Motor neuron (in vitro differentiated cells): ENCODE results near the gene BLMH. TPM values are rescaled to one million over a fixed set of nuclear protein-coding genes. Genes with fewer than 3 reads are reported as not detected.
A peak's percentile ranks its signal among the peaks of the same experiment; 100 is the strongest.

Source experiments
- ATAC-seq, 8 experiments: fragments of 200-7000 bp; cut with Tn5 transposase; replicated peaks in 6 of 8; 2 replicates each; pipeline ENCODE4 v1.8.0; 2021; ENCODE audit warnings: mild to moderate bottlenecking in 8 of 8, moderate library complexity in 8 of 8
- H3K27ac ChIP-seq, 2 donors: fragments of 250-450 bp; sonication (Bioruptor Pico); 2 replicates each; pipeline ENCODE4 v1.9.0; 2021; ENCODE audit warnings: antibody characterized with exemption in 2 of 2, mild to moderate bottlenecking in 2 of 2, moderate library complexity in 1 of 2
- H3K4me1 ChIP-seq, 2 donors: fragments of 250-450 bp; sonication (Bioruptor Pico); replicated peaks in 1 of 2; 2 replicates each; pipeline ENCODE4 v1.6.1; 2021; ENCODE audit warnings: antibody characterized with exemption in 2 of 2, mild to moderate bottlenecking in 2 of 2, moderate library complexity in 1 of 2
- H3K4me3 ChIP-seq, 5 donors: fragments of 250-450 bp; sonication (Bioruptor Pico); 2 replicates each; pipeline ENCODE4 v1.9.0; 2021; ENCODE audit warnings: antibody characterized with exemption in 5 of 5, mild to moderate bottlenecking in 5 of 5, moderate library complexity in 4 of 5
- WGBS, 10 experiments: fragments of 450-650 bp; shearing (Covaris generic); methylation state at CpG; one replicate each; pipeline ENCODE4 v1.0.0; 2022; 5-methylcytosine and 5-hydroxymethylcytosine counted together
- in situ Hi-C, 9 experiments: fragments of 400-800 bp; cut with MboI; loops; one replicate each; pipeline ENCODE4 v1.15.0; 2021; ENCODE audit warnings: low sequenced_read_pairs in 9 of 9, low pct_unique_long_range_greater_than_20kb in 2 of 9; ENCODE audit not compliant: unreplicated experiment in 9 of 9
- total RNA-seq, 8 experiments: library from RNA; unstranded; fragments of 300-600 nt; gene quantifications; 2 replicates each; pipeline versions ENCODE4 v1.2.3 to v1.2.4, GENCODE V29; 2022

BLMH gene
- total RNA-seq, 8 experiments from 2014 or later: 21.9 to 69.2 (median 32.5) TPM

GRCh38 chr17:30263552-30264333 lies 28.0 kb downstream of the BLMH start:
- H3K4me3 ChIP-seq: no peak overlapping the region
- no peak for ATAC-seq
- H3K4me1 ChIP-seq: no peaks in the 10 kb centered on the region
- H3K27ac ChIP-seq: no peak overlapping the region
- in situ Hi-C loops: no loop called here
- 50 to 100% (median 85%) methylated on average over 1 to 2 of the region's 2 CpGs; no CpG with 5 or more reads in 2 of the 10 experiments for WGBS, 10 experiments

- 46 to 97% (median 78%) methylated on average over 1 to 5 of the region's 5 CpGs; no CpG with 5 or more reads in 1 of the 10 experiments for WGBS, 10 experiments
These were observed 34.8 kb downstream of the BLMH start for GRCh38 chr17:30256756-30257506.

GRCh38 chr17:30254150-30254549 lies 37.6 kb downstream of the BLMH start:
- in situ Hi-C loops: no loop called here
- ATAC-seq: no peak
- Histone ChIP-seq H3K4me1 (no peaks in the 10 kb centered on the region), H3K27ac (no peak overlapping the region), H3K4me3 (no peak overlapping the region)
- 100% methylated on average over 1 of the region's 1 CpG; no CpG with 5 or more reads in 4 of the 10 experiments for WGBS, 10 experiments

More at GRCh38 chr17:30256756-30257506, 34.8 kb downstream of the BLMH start:
- H3K4me3 ChIP-seq: no peak overlapping the region
- no peak for ATAC-seq
- no peak overlapping the region for H3K27ac ChIP-seq
- no peaks in the 10 kb centered on the region for H3K4me1 ChIP-seq
- in situ Hi-C loops: no loop called here

- no peak for ATAC-seq
- 72 to 100% (median 92%) methylated on average over 4 to 6 of the region's 7 CpGs; no CpG with 5 or more reads in 2 of the 10 experiments for WGBS, 10 experiments
These were observed 38.4 kb downstream of the BLMH start for GRCh38 chr17:30253312-30253711.

GRCh38 chr17:30251931-30252330 lies 39.8 kb downstream of the BLMH start:
- in situ Hi-C loops: no loop called here
- no peak for ATAC-seq
- Histone ChIP-seq H3K27ac (no peak overlapping the region), H3K4me3 (no peak overlapping the region), H3K4me1 (no peaks in the 10 kb centered on the region)

More at GRCh38 chr17:30253312-30253711, 38.4 kb downstream of the BLMH start:
- Histone ChIP-seq H3K4me1 (no peaks in the 10 kb centered on the region), H3K27ac (no peak overlapping the region), H3K4me3 (no peak overlapping the region)
- in situ Hi-C loops: no loop called here

- in situ Hi-C loops: no loop called here
- Histone ChIP-seq H3K27ac (no peak overlapping the region), H3K4me3 (no peak overlapping the region), H3K4me1 (no peaks in the 10 kb centered on the region)
- WGBS, 10 experiments: 90 to 100% (median 100%) methylated on average over 1 to 5 of the region's 5 CpGs; no CpG with 5 or more reads in 3 of the 10 experiments
- ATAC-seq: no peak
These were observed 42.3 kb downstream of the BLMH start for GRCh38 chr17:30249460-30249859.

GRCh38 chr17:30248786-30249185 lies 43.0 kb downstream of the BLMH start:
- 86 to 100% (median 100%) methylated on average over 1 to 2 of the region's 2 CpGs; no CpG with 5 or more reads in 3 of the 10 experiments for WGBS, 10 experiments
- ATAC-seq: no peak
- no peak overlapping the region for H3K4me3 ChIP-seq
- H3K4me1 ChIP-seq: no peaks in the 10 kb centered on the region
- H3K27ac ChIP-seq: no peak overlapping the region
- in situ Hi-C loops: no loop called here

GRCh38 chr17:30246460-30246859 lies 45.3 kb downstream of the BLMH start:
- H3K4me1 ChIP-seq: no peaks in the 10 kb centered on the region
- ATAC-seq: no peak
- WGBS, 10 experiments: 86 to 100% (median 91%) methylated on average over 1 to 7 of the region's 7 CpGs
- in situ Hi-C loops: no loop called here
- H3K27ac ChIP-seq: no peak overlapping the region
- no peak overlapping the region for H3K4me3 ChIP-seq

GRCh38 chr17:30244853-30245385 lies 46.8 kb downstream of the BLMH start:
- in situ Hi-C loops: no loop called here
- 15 to 85% (median 53%) methylated on average over 1 to 4 of the region's 4 CpGs; no CpG with 5 or more reads in 3 of the 10 experiments for WGBS, 10 experiments
- no peak overlapping the region for H3K4me3 ChIP-seq
- no peak overlapping the region for H3K27ac ChIP-seq
- H3K4me1 ChIP-seq: no peaks in the 10 kb centered on the region
- peak in 2 of 8 experiments; percentile 87 to 96 for ATAC-seq

- no peak overlapping the region for H3K4me3 ChIP-seq
- ATAC-seq: no peak
- 50 to 100% (median 86%) methylated on average over 1 to 7 of the region's 8 CpGs; no CpG with 5 or more reads in 2 of the 10 experiments for WGBS, 10 experiments
- no peaks in the 10 kb centered on the region for H3K4me1 ChIP-seq
- H3K27ac ChIP-seq: no peak overlapping the region
- in situ Hi-C loops: no loop called here
These were observed 48.2 kb downstream of the BLMH start for GRCh38 chr17:30243568-30243967.

- Histone ChIP-seq H3K4me1 (no peaks in the 10 kb centered on the region), H3K27ac (no peak overlapping the region), H3K4me3 (no peak overlapping the region)
- WGBS, 10 experiments: 93 to 100% (median 100%) methylated on average over 1 to 4 of the region's 4 CpGs; no CpG with 5 or more reads in 5 of the 10 experiments
- in situ Hi-C loops: no loop called here
- no peak for ATAC-seq
These were observed 48.7 kb downstream of the BLMH start for GRCh38 chr17:30243002-30243401.

GRCh38 chr17:30241051-30241450 lies 50.7 kb downstream of the BLMH start:
- in situ Hi-C loops: no loop called here
- no peak overlapping the region for H3K27ac ChIP-seq
- ATAC-seq: no peak
- H3K4me3 ChIP-seq: no peak overlapping the region
- WGBS, 10 experiments: 52 to 97% (median 83%) methylated on average over 2 to 6 of the region's 6 CpGs; no CpG with 5 or more reads in 3 of the 10 experiments
- peaks cover 0 to 3% of the 10 kb centered on the region in 2 donors for H3K4me1 ChIP-seq

GRCh38 chr17:30240177-30240576 lies 51.6 kb downstream of the BLMH start:
- WGBS, 10 experiments: 60 to 90% (median 79%) methylated on average over 1 to 8 of the region's 8 CpGs; no CpG with 5 or more reads in 2 of the 10 experiments
- in situ Hi-C loops: no loop called here
- no peak for ATAC-seq
- Histone ChIP-seq H3K27ac (no peak overlapping the region), H3K4me3 (no peak overlapping the region), H3K4me1 (peaks cover 0 to 4% of the 10 kb centered on the region in 2 donors)
